Neutrophil (primary cell): ENCODE results near the gene PTPRG.

Source experiments
- H3K27ac ChIP-seq: fragments of 200-600 bp; sonication (generic); 2 replicates; pipeline ENCODE4 v1.5.1; 2016; ENCODE audit warnings: mild to moderate bottlenecking, moderate library complexity
- H3K27me3 ChIP-seq: fragments of 200-600 bp; sonication (generic); 2 replicates; pipeline ENCODE4 v1.6.0; 2016; ENCODE audit warnings: mild to moderate bottlenecking
- H3K36me3 ChIP-seq: fragments of 200-600 bp; sonication (generic); 2 replicates; pipeline ENCODE4 v1.5.1; 2017
- H3K4me1 ChIP-seq, 2 experiments: fragments of 200-600 bp in 1 of 2; sonication (generic) in 1 of 2; 1 replicate in 1 of 2; 2 replicates in 1 of 2; pipeline versions ENCODE4 v1.5.1 to v1.6.1; 2013 to 2016; ENCODE audit warnings: low read depth in 1 of 2, low read length in 1 of 2, mild to moderate bottlenecking in 1 of 2, moderate library complexity in 1 of 2; ENCODE audit not compliant: control insufficient read depth in 1 of 2, insufficient read depth in 1 of 2
- H3K4me3 ChIP-seq, 2 experiments: fragments of 200-600 bp in 1 of 2; sonication (generic) in 1 of 2; 1 replicate in 1 of 2; 2 replicates in 1 of 2; pipeline ENCODE4 v1.5.1; 2013 to 2016; ENCODE audit warnings: low read depth in 1 of 2, low read length in 1 of 2, mild to moderate bottlenecking in 1 of 2, moderate library complexity in 1 of 2
- H3K9me3 ChIP-seq: fragments of 200-600 bp; sonication (generic); 2 replicates; pipeline ENCODE4 v1.5.1; 2016
- CTCF ChIP-seq: fragments of 200-600 bp; sonication (generic); IDR thresholded peaks from 2 replicates; pipeline ENCODE4 v1.5.1; 2016; ENCODE audit warnings: antibody characterized with exemption

PTPRG gene

GRCh38 chr3:62184559-62184958 lies 623.2 kb downstream of the PTPRG start:
- Histone ChIP-seq H3K9me3 (no peaks in the 10 kb centered on the region), H3K27me3 (no peaks in the 10 kb centered on the region), H3K27ac (no peak overlapping the region), H3K36me3 (no peaks in the 10 kb centered on the region), H3K4me1 (no peaks in the 10 kb centered on the region), H3K4me3 (no peak overlapping the region)
- no peak for TF ChIP-seq CTCF

GRCh38 chr3:62187022-62187431 lies 625.7 kb downstream of the PTPRG start:
- Histone ChIP-seq H3K4me3 (no peak overlapping the region), H3K27ac (no peak overlapping the region), H3K4me1 (no peaks in the 10 kb centered on the region), H3K9me3 (no peaks in the 10 kb centered on the region), H3K36me3 (no peaks in the 10 kb centered on the region), H3K27me3 (no peaks in the 10 kb centered on the region)
- no peak for TF ChIP-seq CTCF

- Histone ChIP-seq H3K36me3 (no peaks in the 10 kb centered on the region), H3K4me1 (no peaks in the 10 kb centered on the region), H3K27me3 (no peaks in the 10 kb centered on the region), H3K27ac (no peak overlapping the region), H3K9me3 (no peaks in the 10 kb centered on the region), H3K4me3 (no peak overlapping the region)
- TF ChIP-seq CTCF, result peak; percentile 48
Observed at GRCh38 chr3:62188681-62189375, 627.5 kb downstream of the PTPRG start.

- H3K9me3 ChIP-seq, result no peaks in the 10 kb centered on the region
- no peak overlapping the region for H3K27ac ChIP-seq
- TF ChIP-seq CTCF, result no peak
- H3K36me3 ChIP-seq, result no peaks in the 10 kb centered on the region
- H3K4me3 ChIP-seq, result no peak overlapping the region
- H3K27me3 ChIP-seq, result no peaks in the 10 kb centered on the region
- no peaks in the 10 kb centered on the region for H3K4me1 ChIP-seq
Observed at GRCh38 chr3:62189376-62189698, 628.0 kb downstream of the PTPRG start.

- Histone ChIP-seq H3K36me3 (no peaks in the 10 kb centered on the region), H3K27me3 (no peaks in the 10 kb centered on the region), H3K4me1 (no peaks in the 10 kb centered on the region), H3K27ac (no peak overlapping the region), H3K9me3 (no peaks in the 10 kb centered on the region), H3K4me3 (no peak overlapping the region)
- TF ChIP-seq CTCF, result no peak
Observed at GRCh38 chr3:62192891-62193290, 631.5 kb downstream of the PTPRG start.
